Endothelial cell of umbilical vein (primary cell): ENCODE results near the gene CLEC5A. TPM values are rescaled to one million over a fixed set of nuclear protein-coding genes. Genes with fewer than 3 reads are reported as not detected.

Experiments
- BruUV-seq: library from RNA; stranded (reverse); fragments of 400-500 nt; replicated peaks from 2 replicates; lab custom pipeline; 2021; lab: Mats Ljungman, UMichigan
- CTCF ChIA-PET: fragments of 300-600, 350-600 bp; sonication (Branson Sonifier 250); formaldehyde crosslinking; loops from one replicate; lab custom pipeline; 2021; ENCODE audit warnings: antibody characterized with exemption, inconsistent platforms; lab: Charles Lee
- POLR2A ChIA-PET: fragments of 300-600, 350-600 bp; sonication (Branson Sonifier 250); formaldehyde crosslinking; loops from one replicate; lab custom pipeline; 2021; ENCODE audit warnings: antibody characterized with exemption, inconsistent platforms; lab: Charles Lee
- DNase-seq: peaks from one replicate; pipeline ENCODE4 v3.0.0-alpha.2; 2011; ENCODE audit warnings: low read depth, low spot score
- FAIRE-seq: peaks from 2 replicates; lab custom pipeline; 2011; peaks lifted over from hg19 to GRCh38; lab: Jason Lieb, UNC
- H2AFZ ChIP-seq: 2 replicates; pipeline ENCODE4 v1.6.0; 2012; ENCODE audit warnings: low read depth, low read length, control low read depth, inconsistent platforms
- H3K27ac ChIP-seq: 2 replicates; pipeline ENCODE4 v1.5.1; 2011; ENCODE audit warnings: low read depth, mild to moderate bottlenecking, control low read depth, low read length, moderate library complexity; ENCODE audit not compliant: insufficient read depth
- H3K27me3 ChIP-seq, 2 experiments: 2 replicates each; pipeline versions ENCODE4 v1.6.0 to v1.6.1; 2011; ENCODE audit warnings: low read length in 2 of 2, mixed read lengths in 1 of 2; ENCODE audit not compliant: control insufficient read depth in 2 of 2, insufficient read depth in 2 of 2
- H3K36me3 ChIP-seq, 2 experiments: 2 replicates in 1 of 2; 3 replicates in 1 of 2; pipeline ENCODE4 v1.5.1; 2011; ENCODE audit warnings: low read length in 2 of 2, mild to moderate bottlenecking in 1 of 2, moderate library complexity in 1 of 2; ENCODE audit not compliant: control insufficient read depth in 2 of 2, insufficient read depth in 2 of 2; ENCODE audit errors: extremely low read depth in 1 of 2
- H3K4me1 ChIP-seq: 3 replicates; pipeline ENCODE4 v1.5.1; 2011; ENCODE audit warnings: mild to moderate bottlenecking, low read length; ENCODE audit not compliant: control insufficient read depth, insufficient read depth; ENCODE audit errors: extremely low read depth
- H3K4me2 ChIP-seq: 2 replicates; pipeline ENCODE4 v1.6.1; 2011; ENCODE audit warnings: low read length, control low read depth, mixed read lengths; ENCODE audit not compliant: insufficient read depth
- H3K4me3 ChIP-seq, 3 experiments: fragments of 200-600 bp in 1 of 3; sonication (generic), shearing (Covaris generic) in 1 of 3; replicated peaks in 1 of 3; 2 replicates each; pipeline ENCODE4 v1.5.1; 2011 to 2016; ENCODE audit warnings: control low read depth in 3 of 3, low read length in 3 of 3, mild to moderate bottlenecking in 2 of 3, inconsistent platforms in 1 of 3, low read depth in 1 of 3, moderate library complexity in 1 of 3; ENCODE audit not compliant: insufficient read depth in 1 of 3
- H3K79me2 ChIP-seq: 2 replicates; pipeline ENCODE4 v1.6.0; 2012; ENCODE audit warnings: low read length, inconsistent platforms; ENCODE audit not compliant: control insufficient read depth, insufficient read depth
- H3K9ac ChIP-seq: replicated peaks from 2 replicates; pipeline ENCODE3; 2011; ENCODE audit warnings: low read length, control low read depth; ENCODE audit not compliant: insufficient read depth; ENCODE audit errors: extremely low read depth
- H3K9me1 ChIP-seq: replicated peaks from 3 replicates; pipeline ENCODE4 v1.6.0; 2011; ENCODE audit warnings: mild to moderate bottlenecking, low read length; ENCODE audit not compliant: control insufficient read depth, insufficient read depth; ENCODE audit errors: extremely low read depth
- H3K9me3 ChIP-seq: replicated peaks from 2 replicates; pipeline ENCODE4 v1.5.1; 2012; ENCODE audit warnings: low read length, inconsistent platforms; ENCODE audit not compliant: control insufficient read depth, insufficient read depth
- H4K20me1 ChIP-seq: replicated peaks from 2 replicates; pipeline ENCODE3; 2011; ENCODE audit warnings: mild to moderate bottlenecking, low read length; ENCODE audit not compliant: control insufficient read depth, insufficient read depth; ENCODE audit errors: extremely low read depth
- CTCF ChIP-seq, 2 donors: IDR thresholded peaks; 1 replicate in 1 of 2; 2 replicates in 1 of 2; pipeline ENCODE4 v1.5.1; 2011; ENCODE audit warnings: low read length in 2 of 2, mild to moderate bottlenecking in 2 of 2, moderate library complexity in 2 of 2, control low read depth in 1 of 2, inconsistent platforms in 1 of 2, low read depth in 1 of 2; ENCODE audit not compliant: insufficient read depth in 1 of 2; ENCODE audit errors: extremely low read depth in 1 of 2
- EZH2 ChIP-seq: IDR thresholded peaks from 2 replicates; pipeline ENCODE4 v1.6.1; 2012; ENCODE audit warnings: borderline replicate concordance, low read depth, mild to moderate bottlenecking, moderate library complexity, low read length, inconsistent platforms; ENCODE audit not compliant: severe bottlenecking
- FOS ChIP-seq: IDR thresholded peaks from 2 replicates; pipeline ENCODE4 v1.6.1; 2011; ENCODE audit warnings: mild to moderate bottlenecking, low read length, moderate library complexity, borderline replicate concordance; ENCODE audit not compliant: insufficient read depth
- GATA2 ChIP-seq: IDR thresholded peaks from 2 replicates; pipeline ENCODE4 v1.7.0; 2011; ENCODE audit warnings: low read depth, mild to moderate bottlenecking, moderate library complexity, mixed read lengths, low read length; ENCODE audit not compliant: insufficient read length, insufficient read depth
- JUN ChIP-seq: IDR thresholded peaks from 2 replicates; pipeline ENCODE4 v1.6.1; 2011; ENCODE audit warnings: borderline replicate concordance, low read depth; ENCODE audit not compliant: insufficient read length, insufficient read depth
- MAX ChIP-seq: IDR thresholded peaks from 2 replicates; pipeline ENCODE4 v1.6.1; 2011; ENCODE audit not compliant: insufficient read depth, insufficient read length
- MYC ChIP-seq: IDR thresholded peaks from one replicate; pipeline ENCODE4 v1.6.1; 2011; ENCODE audit warnings: mild to moderate bottlenecking, low read depth, low read length
- POLR2A ChIP-seq: IDR thresholded peaks from 2 replicates; pipeline ENCODE4 v1.6.1; 2012; ENCODE audit warnings: low read depth, mild to moderate bottlenecking, control low read depth, low read length
- POLR2AphosphoS5 ChIP-seq: IDR thresholded peaks from 2 replicates; pipeline ENCODE4 v1.6.1; 2012; ENCODE audit warnings: low read depth, mild to moderate bottlenecking, control low read depth, low read length, moderate library complexity; ENCODE audit not compliant: insufficient read depth
- dilution Hi-C: fragments of 300-500 bp; cut with MboI; formaldehyde crosslinking; loops from one replicate; pipeline ENCODE4 v1.15.0; 2019; ENCODE audit warnings: low sequenced_read_pairs; ENCODE audit not compliant: extremely low pct_ligation_motif_present
- intact Hi-C: fragments of 100-400 bp; cut with micrococcal nuclease; formaldehyde crosslinking; loops from one replicate; pipeline ENCODE4 v1.10.0; 2022
- polyA plus RNA-seq, 4 experiments: library from polyadenylated mRNA; depleted of rRNA in 3 of 4; stranded (reverse) in 3 of 4; unstranded in 1 of 4; fragments of >200 nt; gene quantifications; 2 replicates each; pipeline versions ENCODE4 v1.2.1 to v1.2.3, GENCODE V29; 2011 to 2012; ENCODE audit warnings: missing spikeins in 1 of 4
- total RNA-seq: library from RNA; stranded (reverse); gene quantifications from 2 replicates; pipeline ENCODE4 v1.2.3, GENCODE V29; 2021

Gene CLEC5A
- total and polyA plus RNA-seq, 2 donors (not counting 3 experiments of a cell fraction or from before 2014, with no cell fraction given), result not detected

- no peak overlapping the region for H3K9ac ChIP-seq
- H2AFZ ChIP-seq, result no peak overlapping the region
- no peaks in the 10 kb centered on the region for H3K4me1 ChIP-seq
- H3K9me1 ChIP-seq, result no peaks in the 10 kb centered on the region
- intact Hi-C loops, result no loop called here
- H3K4me3 ChIP-seq, result no peak overlapping the region
- DNase-seq (no peak), FAIRE-seq (no peak)
- no TSS peak for BruUV-seq
- no peak overlapping the region for H3K4me2 ChIP-seq
- CTCF ChIA-PET, result no interaction called here
- POLR2A ChIA-PET, result no interaction called here
- H3K79me2 ChIP-seq, result no peaks in the 10 kb centered on the region
- no peaks in the 10 kb centered on the region for H4K20me1 ChIP-seq
- no peaks in the 10 kb centered on the region for H3K36me3 ChIP-seq
- dilution Hi-C loops, result no loop called here
- H3K27ac ChIP-seq, result no peak overlapping the region
- peaks cover 2% of the 10 kb centered on the region for H3K9me3 ChIP-seq
- no peaks in the 10 kb centered on the region for H3K27me3 ChIP-seq
- TF ChIP-seq EZH2 (no peak), POLR2AphosphoS5 (no peak), GATA2 (no peak), POLR2A (no peak), MYC (no peak), MAX (no peak), FOS (no peak), CTCF (IDR thresholded peaks at IDR 0.05; ENCODE audit: extremely low read depth in 1 of 2, insufficient read depth in 1 of 2, low read depth in 1 of 2, low read length in 2 of 2) (no peak), JUN (no peak)
Measured at GRCh38 chr7:141944811-141945210, 2.0 kb downstream of the CLEC5A start.
